ENCODE measurements around the gene USP44. TPM values are rescaled to one million over a fixed set of nuclear protein-coding genes. Genes with fewer than 3 reads are reported as not detected.

USP44 gene
- total RNA-seq, 4 donors from 2014 or later = 0.19 to 5.9 (median 0.50) TPM

DNA sequence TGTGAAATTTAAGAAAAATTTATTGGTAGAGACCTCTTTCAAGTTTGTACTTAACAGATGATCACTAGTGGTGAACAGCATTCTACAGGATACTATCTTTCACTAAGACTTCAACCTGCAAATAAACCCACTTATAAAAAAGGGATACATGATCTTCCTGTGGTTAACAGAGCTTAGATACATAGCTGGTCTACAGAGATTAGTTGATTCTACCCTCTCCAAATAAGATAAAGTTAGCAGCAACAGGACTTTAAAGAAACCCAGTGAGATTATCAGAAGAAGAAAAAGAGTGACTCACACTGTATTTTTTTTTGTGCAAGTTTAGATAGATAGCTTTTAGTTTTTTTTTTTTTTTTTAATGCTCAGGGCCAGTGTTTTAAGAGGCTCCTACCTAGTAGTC, 34.5 kb downstream of the USP44 start:
- H3K4me1 ChIP-seq = no peaks in the 10 kb centered on the region
- H3K9me3 ChIP-seq = no peaks in the 10 kb centered on the region
- intact Hi-C loops (cut with DNase I) = no loop called here
- H3K36me3 ChIP-seq = peaks cover 10 to 45% (median 13%) of the 10 kb centered on the region in 3 donors
- no peak overlapping the region for H3K27ac ChIP-seq
- TF ChIP-seq, protein P1, sequence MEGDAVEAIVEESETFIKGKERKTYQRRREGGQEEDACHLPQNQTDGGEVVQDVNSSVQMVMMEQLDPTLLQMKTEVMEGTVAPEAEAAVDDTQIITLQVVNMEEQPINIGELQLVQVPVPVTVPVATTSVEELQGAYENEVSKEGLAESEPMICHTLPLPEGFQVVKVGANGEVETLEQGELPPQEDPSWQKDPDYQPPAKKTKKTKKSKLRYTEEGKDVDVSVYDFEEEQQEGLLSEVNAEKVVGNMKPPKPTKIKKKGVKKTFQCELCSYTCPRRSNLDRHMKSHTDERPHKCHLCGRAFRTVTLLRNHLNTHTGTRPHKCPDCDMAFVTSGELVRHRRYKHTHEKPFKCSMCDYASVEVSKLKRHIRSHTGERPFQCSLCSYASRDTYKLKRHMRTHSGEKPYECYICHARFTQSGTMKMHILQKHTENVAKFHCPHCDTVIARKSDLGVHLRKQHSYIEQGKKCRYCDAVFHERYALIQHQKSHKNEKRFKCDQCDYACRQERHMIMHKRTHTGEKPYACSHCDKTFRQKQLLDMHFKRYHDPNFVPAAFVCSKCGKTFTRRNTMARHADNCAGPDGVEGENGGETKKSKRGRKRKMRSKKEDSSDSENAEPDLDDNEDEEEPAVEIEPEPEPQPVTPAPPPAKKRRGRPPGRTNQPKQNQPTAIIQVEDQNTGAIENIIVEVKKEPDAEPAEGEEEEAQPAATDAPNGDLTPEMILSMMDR (IDR thresholded peaks at IDR 0.05) = no peak
- TF ChIP-seq POLR2A (IDR thresholded peaks at IDR 0.05) = no peak
- no peak for DNase-seq
- no peak overlapping the region for H3K4me3 ChIP-seq
- no peaks in the 10 kb centered on the region for H3K27me3 ChIP-seq

DNA sequence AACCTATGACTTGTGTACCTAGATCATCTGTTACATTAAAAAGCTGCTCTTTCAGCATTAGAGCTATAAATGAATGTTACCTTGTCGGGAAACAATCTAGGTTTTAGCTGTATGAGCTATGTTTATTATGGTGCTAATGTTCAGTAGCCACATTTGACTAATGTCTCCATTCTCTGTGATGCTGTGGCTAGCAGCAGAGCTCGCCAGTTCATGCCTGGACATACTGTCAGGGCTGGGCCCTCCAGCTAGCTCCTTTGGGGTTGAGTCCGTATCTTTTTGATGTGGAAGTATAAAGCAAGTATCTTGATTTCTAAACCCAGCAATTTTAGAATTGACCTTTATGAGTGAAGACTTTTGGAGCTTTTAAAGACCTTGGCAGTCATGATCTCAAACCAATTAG, 36.1 kb downstream of the USP44 start:
- Histone ChIP-seq H3K36me3 (peaks cover 10 to 56% (median 16%) of the 10 kb centered on the region in 3 donors), H3K4me1 (no peaks in the 10 kb centered on the region), H3K4me3 (no peak overlapping the region), H3K27me3 (no peaks in the 10 kb centered on the region), H3K27ac (no peak overlapping the region), H3K9me3 (no peaks in the 10 kb centered on the region)
- TF ChIP-seq, protein P1 (IDR thresholded peaks at IDR 0.05) = no peak
- no peak for TF ChIP-seq POLR2A (IDR thresholded peaks at IDR 0.05)
- DNase-seq = no peak
- WGBS, 2 donors = 86 to 96% methylated on average over 3 of the region's 3 CpGs
- intact Hi-C loops (cut with DNase I) = no loop called here

DNA sequence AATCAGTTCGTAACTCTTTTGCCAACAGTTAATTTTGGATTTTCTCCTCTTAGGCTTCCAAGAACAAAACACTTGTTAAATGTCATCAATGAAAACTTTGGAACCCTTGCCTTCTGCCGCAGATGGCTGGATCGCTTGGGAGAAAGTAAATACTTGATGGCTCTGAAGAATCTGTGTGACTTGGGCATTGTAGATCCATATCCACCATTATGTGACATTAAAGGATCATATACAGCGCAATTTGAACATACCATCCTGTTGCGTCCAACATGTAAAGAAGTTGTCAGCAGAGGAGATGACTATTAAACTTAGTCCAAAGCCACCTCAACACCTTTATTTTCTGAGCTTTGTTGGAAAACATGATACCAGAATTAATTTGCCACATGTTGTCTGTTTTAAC, 37.7 kb downstream of the USP44 start:
- intact Hi-C loops (cut with DNase I) = no loop called here
- Histone ChIP-seq H3K9me3 (no peaks in the 10 kb centered on the region), H3K4me3 (no peak overlapping the region), H3K27ac (no peak overlapping the region), H3K4me1 (no peaks in the 10 kb centered on the region), H3K27me3 (no peaks in the 10 kb centered on the region), H3K36me3 (peaks cover 10 to 72% (median 16%) of the 10 kb centered on the region in 3 donors)
- DNase-seq = no peak
- WGBS, 2 donors = 88 to 92% methylated on average over 5 of the region's 5 CpGs
- TF ChIP-seq, protein P1 (IDR thresholded peaks at IDR 0.05) = no peak
- no peak for TF ChIP-seq POLR2A (IDR thresholded peaks at IDR 0.05)

DNA sequence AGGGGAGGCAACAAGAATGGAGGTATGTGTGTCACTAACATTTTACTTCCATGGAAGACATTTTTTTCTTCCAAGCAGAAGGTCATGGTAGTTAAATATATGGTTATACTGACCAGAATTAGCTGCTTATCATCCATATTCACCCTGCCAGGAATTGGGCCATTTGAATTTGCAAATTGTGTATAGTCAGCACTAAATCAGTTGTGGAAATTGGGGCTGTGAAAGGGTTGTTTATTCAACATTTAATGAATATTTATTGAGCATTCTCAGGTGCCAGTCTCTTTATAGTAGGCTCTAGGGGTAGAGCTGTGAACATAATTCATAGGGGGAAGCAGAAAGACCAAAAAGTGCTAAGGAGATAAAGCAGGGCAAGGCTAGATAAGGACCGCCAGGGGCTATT, 39.3 kb downstream of the USP44 start:
- Histone ChIP-seq H3K27me3 (no peaks in the 10 kb centered on the region), H3K4me3 (no peak overlapping the region), H3K36me3 (peaks cover 10 to 88% (median 16%) of the 10 kb centered on the region in 3 donors), H3K4me1 (peaks cover 0 to 4% (median 0%) of the 10 kb centered on the region in 3 donors), H3K27ac (no peak overlapping the region), H3K9me3 (no peaks in the 10 kb centered on the region)
- WGBS, 2 donors = 56 to 100% methylated on average over 1 of the region's 1 CpG
- no peak for DNase-seq
- intact Hi-C loops (cut with DNase I) = no loop called here
- TF ChIP-seq, protein P1 (IDR thresholded peaks at IDR 0.05) = no peak
- no peak for TF ChIP-seq POLR2A (IDR thresholded peaks at IDR 0.05)

DNA sequence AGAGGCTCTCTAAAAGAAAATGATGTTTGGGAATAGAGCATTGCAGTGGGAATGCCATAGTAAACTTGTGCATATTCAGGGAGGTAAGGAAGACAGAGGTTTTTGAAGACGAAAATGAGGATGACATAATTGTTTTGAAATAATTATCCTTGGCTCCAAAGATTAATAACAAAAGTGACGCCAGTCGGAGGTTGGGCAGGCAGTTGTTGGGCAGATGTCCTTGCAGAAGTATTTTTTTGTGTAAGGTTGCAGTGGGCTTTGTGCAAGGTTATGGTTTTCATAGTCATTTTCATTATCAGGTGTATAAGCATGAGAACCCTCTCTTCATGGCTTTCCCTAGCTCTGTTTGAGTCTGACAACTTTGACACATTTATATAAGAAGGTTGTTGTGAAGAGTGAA, 42.0 kb downstream of the USP44 start:
- no peak overlapping the region for H3K27ac ChIP-seq
- peaks cover 0 to 4% (median 0%) of the 10 kb centered on the region in 3 donors for H3K4me1 ChIP-seq
- no peak overlapping the region for H3K4me3 ChIP-seq
- no peaks in the 10 kb centered on the region for H3K9me3 ChIP-seq
- H3K27me3 ChIP-seq = no peaks in the 10 kb centered on the region
- H3K36me3 ChIP-seq = peaks cover 14 to 100% (median 22%) of the 10 kb centered on the region in 3 donors
- DNase-seq = no peak
- intact Hi-C loops (cut with DNase I) = no loop called here
- WGBS, 2 donors = 65 to 72% methylated on average over 3 of the region's 3 CpGs
- TF ChIP-seq POLR2A (IDR thresholded peaks at IDR 0.05) = no peak
- TF ChIP-seq, protein P1 (IDR thresholded peaks at IDR 0.05) = no peak
